GM12878 (cell line): ENCODE data around the gene KCNC2. TPM values are rescaled to one million over a fixed set of nuclear protein-coding genes. Genes with fewer than 3 reads are reported as not detected.

Experiments used
- ATAC-seq: fragments of 200-7000 bp; cut with Tn5 transposase; 3 replicates; pipeline ENCODE4 v1.9.1; 2020; ENCODE audit warnings: mild to moderate bottlenecking, moderate library complexity
- BruUV-seq: library from RNA; stranded (reverse); fragments of 400-500 nt; replicated peaks from 2 replicates; lab custom pipeline; 2021; lab: Mats Ljungman, UMichigan
- CTCF ChIA-PET: fragments of 300-600 bp; sonication (Branson Sonifier 250); formaldehyde crosslinking; extraction: SDS; loops from one replicate; lab custom pipeline; 2021; ENCODE audit warnings: inconsistent platforms; lab: Yijun Ruan, JAX
- POLR2A ChIA-PET: fragments of 350-600 bp; formaldehyde crosslinking; extraction: SDS; loops from one replicate; lab custom pipeline; 2021; ENCODE audit warnings: inconsistent platforms; lab: Charles Lee
- RAD21 ChIA-PET: fragments of 300-600 bp; sonication (Branson Sonifier 250); formaldehyde crosslinking; loops from one replicate; lab custom pipeline; 2023; ENCODE audit warnings: antibody characterized with exemption; ENCODE audit not compliant: unreplicated experiment; lab: Charles Lee
- SMC1A ChIA-PET: fragments of 300-600 bp; sonication (Branson Sonifier 250); formaldehyde crosslinking; loops from one replicate; lab custom pipeline; 2023; ENCODE audit not compliant: unreplicated experiment, uncharacterized antibody; lab: Charles Lee
- DNase-seq: peaks from one replicate; pipeline ENCODE4 v3.0.0-alpha.2; 2011; ENCODE audit warnings: low read depth, low spot score
- FAIRE-seq: peaks from 3 replicates; lab custom pipeline; 2011; peaks lifted over from hg19 to GRCh38; lab: Jason Lieb, UNC
- H2AFZ ChIP-seq: 2 replicates; pipeline ENCODE4 v1.6.0; 2011; ENCODE audit warnings: low read depth, low read length, control low read depth; ENCODE audit not compliant: control insufficient read depth
- H3K27ac ChIP-seq: 2 replicates; pipeline ENCODE4 v1.5.1; 2011; ENCODE audit warnings: control low read depth; ENCODE audit not compliant: control insufficient read depth, insufficient read depth
- H3K27me3 ChIP-seq, 2 experiments: replicated peaks in 1 of 2; 2 replicates each; pipeline versions ENCODE4 v1.6.0 to v1.6.1; 2011; ENCODE audit warnings: low read length in 1 of 2; ENCODE audit not compliant: control insufficient read depth in 2 of 2, insufficient read depth in 2 of 2
- H3K36me3 ChIP-seq, 2 experiments: 2 replicates each; pipeline ENCODE4 v1.5.1; 2011; ENCODE audit warnings: low read length in 1 of 2; ENCODE audit not compliant: control insufficient read depth in 2 of 2, insufficient read depth in 2 of 2
- H3K4me1 ChIP-seq: 2 replicates; pipeline ENCODE4 v1.6.1; 2011; ENCODE audit warnings: mild to moderate bottlenecking, low read length, moderate library complexity, mixed read lengths; ENCODE audit not compliant: control insufficient read depth, insufficient read depth
- H3K4me2 ChIP-seq: 2 replicates; pipeline ENCODE4 v1.6.0; 2011; ENCODE audit warnings: control low read depth; ENCODE audit not compliant: control insufficient read depth, insufficient read depth
- H3K4me3 ChIP-seq: fragments of 200-600 bp; sonication (generic); 2 replicates; pipeline ENCODE4 v1.5.1; 2016
- H3K79me2 ChIP-seq: 2 replicates; pipeline ENCODE4 v1.6.0; 2011; ENCODE audit warnings: low read length; ENCODE audit not compliant: control insufficient read depth, insufficient read depth
- H3K9ac ChIP-seq: 2 replicates; pipeline ENCODE4 v1.8.0; 2011; ENCODE audit warnings: low read length, control low read depth, mixed read lengths; ENCODE audit not compliant: control insufficient read depth, insufficient read depth
- H3K9me3 ChIP-seq: replicated peaks from 3 replicates; pipeline ENCODE4 v1.5.1; 2011; ENCODE audit warnings: mild to moderate bottlenecking, low read length; ENCODE audit not compliant: control insufficient read depth, insufficient read depth
- H4K20me1 ChIP-seq: 2 replicates; pipeline ENCODE4 v1.6.0; 2011; ENCODE audit not compliant: control insufficient read depth, insufficient read depth
- BRCA1 ChIP-seq: IDR thresholded peaks from 2 replicates; pipeline ENCODE4 v1.6.1; 2011; ENCODE audit warnings: low read depth, low read length, improper control_type of control experiment
- GABPA ChIP-seq: IDR thresholded peaks from 2 replicates; pipeline ENCODE4 v1.6.1; 2014; ENCODE audit warnings: antibody characterized with exemption, low read depth, mild to moderate bottlenecking, inconsistent platforms
- GATAD2B ChIP-seq: fragments of 450-650 bp; conservative IDR thresholded peaks from 2 replicates; pipeline ENCODE4 v1.6.1; 2017; ENCODE audit warnings: low read depth, mild to moderate bottlenecking, moderate library complexity
- MAX ChIP-seq: IDR thresholded peaks from 2 replicates; pipeline ENCODE4 v1.6.1; 2012; ENCODE audit warnings: low read depth, low read length, improper control_type of control experiment
- NR2F1 ChIP-seq: fragments of 450-650 bp; conservative IDR thresholded peaks from 2 replicates; pipeline ENCODE4 v1.6.1; 2017; ENCODE audit warnings: mild to moderate bottlenecking
- POLR2AphosphoS5 ChIP-seq: IDR thresholded peaks from 2 replicates; pipeline ENCODE4 v1.6.1; 2011; ENCODE audit warnings: mild to moderate bottlenecking, low read length, inconsistent platforms
- SREBF1 ChIP-seq: IDR thresholded peaks from 2 replicates; pipeline ENCODE4 v1.6.1; 2012; ENCODE audit warnings: mild to moderate bottlenecking, low read length
- SUPT20H ChIP-seq: IDR thresholded peaks from 2 replicates; pipeline ENCODE4 v1.6.1; 2011; ENCODE audit warnings: low read depth, mild to moderate bottlenecking, low read length, moderate library complexity, borderline replicate concordance; ENCODE audit not compliant: control insufficient read depth
- ZNF207 ChIP-seq: fragments of 450-650 bp; IDR thresholded peaks from 2 replicates; pipeline ENCODE4 v1.6.1; 2014; ENCODE audit warnings: antibody characterized with exemption, mild to moderate bottlenecking, borderline replicate concordance
- ZNF274 ChIP-seq: IDR thresholded peaks from one replicate; pipeline ENCODE4 v1.8.0; 2011; ENCODE audit not compliant: insufficient read length, insufficient read depth
- ZSCAN29 ChIP-seq: fragments of 450-650 bp; IDR thresholded peaks from 2 replicates; pipeline ENCODE4 v1.6.1; 2017; ENCODE audit warnings: mild to moderate bottlenecking, moderate library complexity
- WGBS: methylation state at CpG from one replicate; pipeline ENCODE4 v1.1.6; 2016; ENCODE audit warnings: low lambda C conversion rate; ENCODE audit not compliant: insufficient replicate concordance, insufficient coverage; ENCODE audit errors: missing lambda C conversion rate; 5-methylcytosine and 5-hydroxymethylcytosine counted together
- in situ Hi-C: fragments of 300-500 bp; cut with MboI; formaldehyde crosslinking; loops from 9 replicates; pipeline ENCODE4 v1.14.3; 2018; ENCODE audit warnings: mixed read lengths
- intact Hi-C: fragments of 100-400 bp; cut with micrococcal nuclease; formaldehyde crosslinking; loops from one replicate; pipeline ENCODE4 v1.14.2; 2022; ENCODE audit not compliant: unreplicated experiment
- polyA plus RNA-seq, 11 experiments: library from polyadenylated mRNA; depleted of rRNA in 4 of 11; unstranded in 6 of 11; stranded (reverse) in 5 of 11; fragments of >200 nt; fragmentation: Nextera tagmentation in 4 of 11; fragmentation: Illumina TruSeq in 1 of 11; extraction: Ambion mirVana in 4 of 11; extraction: Trizol in 1 of 11; gene quantifications; 1 replicate in 1 of 11; 2 replicates in 10 of 11; pipeline versions ENCODE4 v1.2.1 to v1.2.3, GENCODE V29; 2011 to 2016; ENCODE audit warnings: inconsistent platforms in 2 of 11, missing spikeins in 2 of 11, low read depth in 1 of 11
- total RNA-seq, 4 experiments: library from RNA; depleted of rRNA in 3 of 4; stranded (reverse); fragments of >200 nt in 3 of 4; fragmentation: Illumina TruSeq in 1 of 4; extraction: Trizol in 1 of 4; gene quantifications; 2 replicates each; pipeline versions ENCODE4 v1.2.1 to v1.2.3, GENCODE V29; 2013 to 2021

KCNC2 gene
- total and polyA plus RNA-seq, 10 of the 15 experiments (the other 5 are each of a cell fraction or from before 2014, with no cell fraction given): 0.03 to 2.3 (median 0.08) TPM; not detected in 7

GRCh38 chr12:75065482-75065881 lies 144.2 kb downstream of the KCNC2 start:
- Histone ChIP-seq H3K36me3 (no peaks in the 10 kb centered on the region), H3K4me2 (no peak overlapping the region), H3K79me2 (no peaks in the 10 kb centered on the region), H2AFZ (no peak overlapping the region), H3K4me3 (no peak overlapping the region), H3K9ac (no peak overlapping the region), H3K4me1 (no peaks in the 10 kb centered on the region), H3K27ac (no peak overlapping the region), H4K20me1 (no peaks in the 10 kb centered on the region), H3K27me3 (no peaks in the 10 kb centered on the region), H3K9me3 (no peaks in the 10 kb centered on the region)
- BruUV-seq: no TSS peak
- no peak for DNase-seq
- ChIA-PET RAD21 (no interaction called here), SMC1A (no interaction called here), CTCF (no interaction called here), POLR2A (no interaction called here)
- intact Hi-C loops (no loop called here), in situ Hi-C loops (no loop called here)
- WGBS: 2% methylated on average over 2 of the region's 2 CpGs
- FAIRE-seq: no peak
- TF ChIP-seq ZNF274: no peak
- TF ChIP-seq SREBF1: no peak
- TF ChIP-seq BRCA1: no peak
- no peak for TF ChIP-seq GABPA
- TF ChIP-seq MAX: no peak
- no peak for TF ChIP-seq ZNF207
- no peak for TF ChIP-seq NR2F1
- TF ChIP-seq GATAD2B: no peak
- no peak for TF ChIP-seq SUPT20H
- no peak for TF ChIP-seq POLR2AphosphoS5
- no peak for TF ChIP-seq ZSCAN29
- no peak for ATAC-seq
